ENCODE results near the gene KSR1.

GRCh38 chr17:27649929-27650328 lies 193.7 kb downstream of the KSR1 start:
- TF ChIP-seq CTCF (conservative IDR thresholded peaks at IDR 0.05; ENCODE audit: low read depth, low read length) (no peak), POLR2A (IDR thresholded peaks at IDR 0.05; ENCODE audit: low read depth, low read length) (no peak), CEBPB (IDR thresholded peaks at IDR 0.05; ENCODE audit: low read depth, low read length) (no peak), USF2 (IDR thresholded peaks at IDR 0.05; ENCODE audit: low read depth, low read length) (no peak), ELK1 (IDR thresholded peaks at IDR 0.05; ENCODE audit: borderline replicate concordance, low read depth, low read length) (no peak), MAZ (IDR thresholded peaks at IDR 0.05; ENCODE audit: borderline replicate concordance, low read depth, low read length) (no peak), RCOR1 (IDR thresholded peaks at IDR 0.05; ENCODE audit: insufficient replicate concordance, low read length) (no peak), CHD1 (IDR thresholded peaks at IDR 0.05; ENCODE audit: low read depth, low read length) (no peak), RFX5 (IDR thresholded peaks at IDR 0.05; ENCODE audit: low read depth, low read length) (no peak), NFE2L2 (IDR thresholded peaks at IDR 0.05; ENCODE audit: low read depth, low read length) (no peak), BHLHE40 (IDR thresholded peaks at IDR 0.05; ENCODE audit: low read depth, low read length) (no peak), MAFK (IDR thresholded peaks at IDR 0.05; ENCODE audit: low read depth, low read length) (no peak), MXI1 (IDR thresholded peaks at IDR 0.05; ENCODE audit: borderline replicate concordance, low read depth, low read length) (no peak)
